GM12873 (cell line): ENCODE measurements around the gene MYADML2.

Source experiments
- CTCF ChIP-seq: IDR thresholded peaks from 2 replicates; pipeline ENCODE4 v1.5.1; 2012; ENCODE audit warnings: low read depth, mild to moderate bottlenecking, moderate library complexity, low read length, control low read depth; ENCODE audit not compliant: insufficient read depth; ENCODE audit errors: missing control alignments

MYADML2 gene

GRCh38 chr17:81964081-81964849 is 17.2 kb upstream of the MYADML2 start:
- no peak for TF ChIP-seq CTCF

DNA sequence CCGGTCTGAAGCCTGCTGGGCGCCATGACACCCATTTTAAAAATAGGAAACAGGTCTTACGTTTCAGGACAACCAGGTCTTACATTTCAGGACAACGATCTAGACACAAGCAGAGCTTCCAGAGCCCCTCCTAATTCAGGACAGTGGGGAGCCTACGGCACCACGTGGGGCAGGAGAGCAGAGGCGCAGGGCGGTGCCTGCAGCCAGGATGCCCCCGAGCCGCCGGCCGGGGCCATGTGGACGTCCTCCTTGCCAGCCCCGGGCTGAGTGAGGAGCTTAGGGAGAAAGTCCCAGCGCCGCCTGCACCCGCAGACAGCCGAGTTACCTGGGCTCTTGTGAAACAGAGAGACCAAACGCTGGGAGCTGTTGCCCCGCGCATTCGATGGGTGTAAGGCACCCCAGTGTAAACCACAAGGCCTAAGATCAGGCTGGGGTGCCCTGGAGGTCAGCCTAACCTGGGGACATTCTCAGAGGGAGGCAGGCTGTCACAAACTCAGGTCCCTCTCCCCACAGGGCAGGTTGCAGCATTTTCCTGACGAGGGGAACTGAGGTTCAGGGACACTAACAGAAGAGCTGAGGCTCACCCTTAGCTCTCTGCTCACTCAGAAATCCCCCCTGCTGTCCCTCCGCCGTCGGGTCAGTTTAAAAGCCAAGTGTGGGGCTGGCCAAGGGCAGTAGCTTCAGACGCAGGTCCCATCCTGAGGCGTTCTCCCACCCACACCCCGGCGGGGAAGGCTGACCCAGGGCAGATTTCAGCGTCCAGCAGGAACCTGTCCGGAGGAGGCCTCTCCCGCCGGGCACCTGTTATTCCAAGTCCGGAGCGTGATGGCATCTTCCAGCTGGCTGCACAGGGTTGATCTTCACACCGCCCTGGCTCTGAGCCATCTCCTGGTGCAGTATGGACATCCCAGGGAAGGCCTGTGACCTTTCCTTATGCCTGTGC is 15.7 kb upstream of the MYADML2 start:
- TF ChIP-seq CTCF: no peak

- TF ChIP-seq CTCF: no peak
Measured at GRCh38 chr17:81961521-81962498, 14.8 kb upstream of the MYADML2 start.

DNA sequence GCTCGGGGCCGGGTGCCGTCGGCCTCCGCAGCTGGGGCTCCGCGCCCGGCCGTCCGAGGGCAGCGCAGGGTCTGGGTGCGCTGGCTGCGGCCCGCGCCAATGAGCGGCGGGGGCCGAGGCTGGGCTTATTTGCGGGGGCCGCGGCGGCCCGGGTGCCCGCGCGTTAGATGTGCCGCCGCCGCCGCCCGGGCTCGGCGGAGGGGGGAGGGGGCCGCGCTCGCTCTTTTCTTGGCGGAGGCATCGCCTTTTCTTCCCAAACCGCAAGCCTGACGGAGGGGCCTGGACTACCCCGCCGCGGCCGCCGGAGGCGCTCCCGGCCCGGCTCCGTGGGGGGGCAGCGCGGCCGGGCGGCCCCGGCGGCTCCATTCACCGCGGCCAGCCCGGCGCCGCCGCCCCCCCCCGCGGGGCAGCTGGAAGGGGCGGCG is 14.1 kb upstream of the MYADML2 start, which contains the start of gene NOTUM:
Gene NOTUM (minus strand): TSS at position 101 of the 425 bp plus-strand sequence. CDS start 278 bp downstream, outside the sequence.
- peak; percentile 26 for TF ChIP-seq CTCF

GRCh38 chr17:81960130-81960958 is 13.3 kb upstream of the MYADML2 start:
- no peak for TF ChIP-seq CTCF

DNA sequence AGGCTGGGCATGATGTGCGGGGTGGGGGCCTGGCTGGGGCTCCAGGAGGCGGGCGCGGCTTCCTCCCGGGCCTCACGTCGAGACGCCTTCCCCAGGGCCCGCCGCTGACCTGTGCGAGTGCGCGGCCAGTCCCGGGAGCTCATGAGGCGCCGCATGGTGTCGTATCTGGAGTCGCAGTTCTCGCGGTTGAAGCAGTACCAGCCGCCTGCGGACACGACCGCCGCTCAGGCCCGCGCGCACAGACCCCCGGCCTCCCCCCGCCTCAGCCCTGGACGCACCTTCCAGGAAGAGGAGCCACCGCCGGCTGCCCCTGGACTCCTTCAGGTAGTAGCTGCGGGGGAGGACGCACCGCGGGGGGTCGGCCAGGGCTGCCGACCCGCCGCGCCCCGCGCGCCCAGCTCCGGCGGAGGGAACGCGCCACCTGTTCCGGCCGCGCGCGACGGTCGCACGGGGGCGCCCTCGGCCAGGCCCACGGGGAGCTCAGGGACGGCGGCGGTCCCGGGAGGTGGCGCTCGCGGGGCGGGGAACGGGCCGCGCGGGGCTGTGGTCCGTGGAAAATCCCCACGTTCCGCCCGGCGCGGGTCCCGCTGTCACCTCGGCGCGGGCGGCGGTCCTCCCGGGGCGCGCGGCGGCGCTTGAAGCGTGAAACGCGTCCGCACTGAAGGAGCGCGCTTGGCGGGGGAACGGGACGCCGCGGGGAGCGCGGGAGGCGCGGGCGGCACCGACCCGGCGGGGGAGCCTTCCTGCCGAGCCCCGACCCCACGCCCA is 12.5 kb upstream of the MYADML2 start:
- peak; percentile 79 for TF ChIP-seq CTCF
